DND-41 (cell line): Measurements from ENCODE around the gene POU6F2.

Source experiments
- ATAC-seq: fragments of 200-7000 bp; cut with Tn5 transposase; 3 replicates; pipeline ENCODE4 v1.9.1; 2021; ENCODE audit warnings: low read depth; ENCODE audit not compliant: insufficient read depth
- DNase-seq: peaks from one replicate; pipeline ENCODE4 v3.0.0-alpha.2; 2020
- H2AFZ ChIP-seq: 2 replicates; pipeline ENCODE4 v1.6.0; 2012; ENCODE audit warnings: low read depth, low read length
- H3K27ac ChIP-seq: 2 replicates; pipeline ENCODE4 v1.5.1; 2012; ENCODE audit warnings: low read length, inconsistent platforms
- H3K27me3 ChIP-seq: fragments of 200-600 bp; sonication (generic); 2 replicates; pipeline ENCODE4 v1.6.0; 2012; ENCODE audit warnings: low read length, mild to moderate bottlenecking, inconsistent platforms; ENCODE audit not compliant: insufficient read depth, poor library complexity
- H3K36me3 ChIP-seq: 2 replicates; pipeline ENCODE4 v1.5.1; 2012; ENCODE audit warnings: low read length, inconsistent platforms; ENCODE audit not compliant: insufficient read depth
- H3K4me1 ChIP-seq: 2 replicates; pipeline ENCODE4 v1.5.1; 2012; ENCODE audit warnings: mild to moderate bottlenecking, low read length; ENCODE audit not compliant: insufficient read depth
- H3K4me2 ChIP-seq: 2 replicates; pipeline ENCODE4 v1.6.0; 2012; ENCODE audit warnings: mild to moderate bottlenecking, moderate library complexity, low read length, inconsistent platforms; ENCODE audit not compliant: insufficient read depth
- H3K4me3 ChIP-seq, 2 experiments: fragments of 200-600 bp in 1 of 2; shearing (Covaris generic) in 1 of 2; 2 replicates each; pipeline ENCODE4 v1.5.1; 2012 to 2016; ENCODE audit warnings: inconsistent platforms in 2 of 2, low read length in 2 of 2, mild to moderate bottlenecking in 2 of 2, low read depth in 1 of 2, moderate library complexity in 1 of 2
- H3K79me2 ChIP-seq: 2 replicates; pipeline ENCODE4 v1.6.0; 2012; ENCODE audit warnings: low read length, inconsistent platforms; ENCODE audit not compliant: insufficient read depth
- H3K9ac ChIP-seq: 2 replicates; pipeline ENCODE4 v1.6.0; 2012; ENCODE audit warnings: low read depth, mild to moderate bottlenecking, inconsistent platforms, low read length, moderate library complexity
- H3K9me3 ChIP-seq: 2 replicates; pipeline ENCODE4 v1.5.1; 2012; ENCODE audit warnings: low read length, moderate library complexity, mild to moderate bottlenecking, inconsistent platforms; ENCODE audit not compliant: insufficient read depth, severe bottlenecking
- H4K20me1 ChIP-seq: 2 replicates; pipeline ENCODE4 v1.6.0; 2012; ENCODE audit warnings: low read length; ENCODE audit not compliant: insufficient read depth
- EZH2 ChIP-seq: IDR thresholded peaks from 3 replicates; pipeline ENCODE4 v1.6.1; 2012; ENCODE audit warnings: borderline replicate concordance, low read depth, mild to moderate bottlenecking, moderate library complexity, low read length, inconsistent platforms; ENCODE audit not compliant: severe bottlenecking
- TF ChIP-seq, protein P1 (sequence below): IDR thresholded peaks from 2 replicates; pipeline ENCODE4 v1.5.1; 2012; ENCODE audit warnings: borderline replicate concordance, low read length, moderate library complexity, mild to moderate bottlenecking; ENCODE audit not compliant: poor library complexity, severe bottlenecking; ENCODE audit errors: extremely low read depth

POU6F2 gene

GRCh38 chr7:39199951-39200350 is 222.2 kb downstream of the POU6F2 start:
- no peaks in the 10 kb centered on the region for H3K36me3 ChIP-seq
- H3K79me2 ChIP-seq = no peaks in the 10 kb centered on the region
- no peak overlapping the region for H3K9ac ChIP-seq
- H3K9me3 ChIP-seq = no peaks in the 10 kb centered on the region
- H4K20me1 ChIP-seq = no peaks in the 10 kb centered on the region
- ATAC-seq (no peak), DNase-seq (no peak)
- no peak overlapping the region for H2AFZ ChIP-seq
- H3K4me3 ChIP-seq = no peak overlapping the region
- TF ChIP-seq, protein P1, sequence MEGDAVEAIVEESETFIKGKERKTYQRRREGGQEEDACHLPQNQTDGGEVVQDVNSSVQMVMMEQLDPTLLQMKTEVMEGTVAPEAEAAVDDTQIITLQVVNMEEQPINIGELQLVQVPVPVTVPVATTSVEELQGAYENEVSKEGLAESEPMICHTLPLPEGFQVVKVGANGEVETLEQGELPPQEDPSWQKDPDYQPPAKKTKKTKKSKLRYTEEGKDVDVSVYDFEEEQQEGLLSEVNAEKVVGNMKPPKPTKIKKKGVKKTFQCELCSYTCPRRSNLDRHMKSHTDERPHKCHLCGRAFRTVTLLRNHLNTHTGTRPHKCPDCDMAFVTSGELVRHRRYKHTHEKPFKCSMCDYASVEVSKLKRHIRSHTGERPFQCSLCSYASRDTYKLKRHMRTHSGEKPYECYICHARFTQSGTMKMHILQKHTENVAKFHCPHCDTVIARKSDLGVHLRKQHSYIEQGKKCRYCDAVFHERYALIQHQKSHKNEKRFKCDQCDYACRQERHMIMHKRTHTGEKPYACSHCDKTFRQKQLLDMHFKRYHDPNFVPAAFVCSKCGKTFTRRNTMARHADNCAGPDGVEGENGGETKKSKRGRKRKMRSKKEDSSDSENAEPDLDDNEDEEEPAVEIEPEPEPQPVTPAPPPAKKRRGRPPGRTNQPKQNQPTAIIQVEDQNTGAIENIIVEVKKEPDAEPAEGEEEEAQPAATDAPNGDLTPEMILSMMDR = no peak
- TF ChIP-seq EZH2 = no peak
- H3K4me1 ChIP-seq = no peaks in the 10 kb centered on the region
- H3K4me2 ChIP-seq = no peak overlapping the region
- peaks cover 11% of the 10 kb centered on the region for H3K27me3 ChIP-seq
- no peak overlapping the region for H3K27ac ChIP-seq

DNA sequence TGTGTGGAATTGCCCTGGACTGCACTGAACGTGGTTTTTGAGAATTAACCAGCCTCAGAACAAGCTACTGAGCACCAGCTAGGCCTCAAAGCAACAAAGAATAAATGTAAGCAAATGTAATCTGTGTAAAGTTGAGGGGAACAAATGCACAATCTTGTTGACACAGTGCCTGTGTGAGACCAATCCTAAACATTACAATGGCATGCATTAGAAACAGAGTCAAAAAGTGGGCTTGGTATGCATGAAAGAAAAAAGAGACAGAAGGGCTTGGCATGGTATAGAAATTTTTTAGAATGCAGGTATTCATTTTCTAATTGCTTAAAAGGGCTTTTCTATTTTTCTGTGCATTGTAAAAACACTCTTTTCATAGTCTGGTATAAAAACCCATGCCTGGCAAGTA is 224.3 kb downstream of the POU6F2 start:
- H4K20me1 ChIP-seq = no peaks in the 10 kb centered on the region
- H3K36me3 ChIP-seq = no peaks in the 10 kb centered on the region
- no peak overlapping the region for H3K4me2 ChIP-seq
- TF ChIP-seq, protein P1 = no peak
- TF ChIP-seq EZH2 = no peak
- H2AFZ ChIP-seq = no peak overlapping the region
- no peak for ATAC-seq
- no peak for DNase-seq
- H3K4me1 ChIP-seq = no peaks in the 10 kb centered on the region
- no peaks in the 10 kb centered on the region for H3K79me2 ChIP-seq
- H3K27me3 ChIP-seq = peaks cover 14% of the 10 kb centered on the region
- no peak overlapping the region for H3K27ac ChIP-seq
- no peaks in the 10 kb centered on the region for H3K9me3 ChIP-seq
- H3K9ac ChIP-seq = no peak overlapping the region
- no peak overlapping the region for H3K4me3 ChIP-seq

- H3K27ac ChIP-seq = no peak overlapping the region
- no peaks in the 10 kb centered on the region for H3K9me3 ChIP-seq
- ATAC-seq (no peak), DNase-seq (no peak)
- H3K27me3 ChIP-seq = peaks cover 1% of the 10 kb centered on the region
- no peaks in the 10 kb centered on the region for H3K4me1 ChIP-seq
- H3K36me3 ChIP-seq = no peaks in the 10 kb centered on the region
- TF ChIP-seq EZH2 = no peak
- TF ChIP-seq, protein P1 = no peak
- H3K4me2 ChIP-seq = no peak overlapping the region
- H3K79me2 ChIP-seq = no peaks in the 10 kb centered on the region
- no peak overlapping the region for H3K4me3 ChIP-seq
- no peak overlapping the region for H3K9ac ChIP-seq
- no peak overlapping the region for H2AFZ ChIP-seq
- H4K20me1 ChIP-seq = no peaks in the 10 kb centered on the region
Measured at GRCh38 chr7:39210362-39210761, 232.7 kb downstream of the POU6F2 start.

GRCh38 chr7:39211581-39211980 is 233.9 kb downstream of the POU6F2 start:
- no peaks in the 10 kb centered on the region for H3K36me3 ChIP-seq
- TF ChIP-seq EZH2 = no peak
- TF ChIP-seq, protein P1 = no peak
- no peaks in the 10 kb centered on the region for H3K79me2 ChIP-seq
- DNase-seq (no peak), ATAC-seq (no peak)
- no peak overlapping the region for H3K4me2 ChIP-seq
- H3K4me3 ChIP-seq = no peak overlapping the region
- no peaks in the 10 kb centered on the region for H3K9me3 ChIP-seq
- no peak overlapping the region for H2AFZ ChIP-seq
- H4K20me1 ChIP-seq = no peaks in the 10 kb centered on the region
- H3K4me1 ChIP-seq = no peaks in the 10 kb centered on the region
- H3K27ac ChIP-seq = no peak overlapping the region
- no peaks in the 10 kb centered on the region for H3K27me3 ChIP-seq
- H3K9ac ChIP-seq = no peak overlapping the region
